ENCODE data around the gene DHRS2.
"Not testable (repeated sequence)": the region's sequence is repeated elsewhere in the genome, so short reads cannot be mapped to it uniquely, and the experiment has no call there.

DHRS2 gene

DNA sequence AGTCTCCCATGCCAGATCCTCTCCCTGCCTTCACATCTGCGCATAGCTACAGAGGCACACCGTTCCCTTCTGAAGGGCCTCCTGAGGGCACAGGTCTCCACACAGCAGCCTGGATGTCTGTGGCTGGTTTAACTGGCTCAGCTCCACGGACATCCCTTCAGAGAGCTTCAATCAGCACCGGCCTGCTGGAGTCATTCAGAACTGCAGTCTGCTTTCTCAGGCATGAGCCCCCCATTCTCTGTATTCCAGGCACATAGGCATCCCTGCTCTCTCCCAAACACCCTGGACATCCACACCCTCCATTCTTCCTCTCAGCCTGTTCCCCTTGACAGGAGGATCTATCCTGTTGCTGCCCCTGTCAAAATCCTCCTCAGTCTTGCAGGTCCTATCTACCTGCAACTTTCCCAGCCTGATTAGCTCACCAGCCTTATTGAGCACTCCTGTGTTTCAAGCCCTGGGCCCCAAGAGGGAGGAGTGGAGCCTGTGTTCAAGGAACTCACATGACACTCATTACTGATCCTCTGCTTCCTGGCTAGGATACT, 2.9 kb upstream of the DHRS2 start:
- no peak for DNase-seq (ENCODE audit: low spot score)

- not testable (repeated sequence) for DNase-seq (ENCODE audit: low spot score)
Measured at GRCh38 chr14:23634698-23635412, 1.3 kb upstream of the DHRS2 start.

GRCh38 chr14:23637312-23637654, 1.1 kb downstream of the DHRS2 start:
- DNase-seq (ENCODE audit: low spot score) = not testable (repeated sequence)

DNA sequence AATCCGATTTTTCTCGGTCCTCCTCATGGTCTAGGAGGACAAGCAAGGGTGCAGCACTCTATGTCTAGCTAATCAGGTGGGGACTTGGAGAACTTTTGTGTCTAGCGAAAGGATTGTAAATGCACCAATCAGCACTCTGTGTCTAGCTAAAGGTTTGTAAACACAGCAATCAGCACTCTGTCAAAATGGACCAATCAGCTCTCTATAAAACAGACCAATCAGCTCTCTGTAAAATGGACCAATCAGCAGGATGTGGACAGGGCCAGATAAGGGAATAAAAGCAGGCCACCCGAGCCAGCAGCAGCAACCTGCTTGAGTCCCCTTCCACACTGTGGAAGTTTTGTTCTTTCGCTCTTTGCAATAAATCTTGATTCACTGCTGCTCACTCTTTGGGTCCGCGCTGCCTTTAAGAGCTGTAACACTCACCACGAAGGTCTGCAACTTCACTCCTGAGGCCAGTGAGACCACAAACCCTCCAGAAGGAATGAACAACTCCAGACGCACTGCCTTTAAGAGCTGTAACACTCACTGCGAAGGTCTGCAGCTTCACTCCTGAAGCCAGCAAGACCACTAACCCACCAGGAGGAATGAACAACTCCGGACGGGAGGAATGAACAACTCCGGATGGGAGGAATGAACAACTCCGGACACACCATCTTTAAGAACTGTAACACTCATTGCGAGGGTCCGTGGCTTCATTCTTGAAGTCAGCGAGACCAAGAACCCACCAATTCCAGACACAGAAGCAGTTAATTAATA, 1.7 kb downstream of the DHRS2 start:
- DNase-seq (ENCODE audit: low spot score) = not testable (repeated sequence)

- no peak for DNase-seq (ENCODE audit: low spot score)
Measured at GRCh38 chr14:23638414-23639047, 2.4 kb downstream of the DHRS2 start.

DNA sequence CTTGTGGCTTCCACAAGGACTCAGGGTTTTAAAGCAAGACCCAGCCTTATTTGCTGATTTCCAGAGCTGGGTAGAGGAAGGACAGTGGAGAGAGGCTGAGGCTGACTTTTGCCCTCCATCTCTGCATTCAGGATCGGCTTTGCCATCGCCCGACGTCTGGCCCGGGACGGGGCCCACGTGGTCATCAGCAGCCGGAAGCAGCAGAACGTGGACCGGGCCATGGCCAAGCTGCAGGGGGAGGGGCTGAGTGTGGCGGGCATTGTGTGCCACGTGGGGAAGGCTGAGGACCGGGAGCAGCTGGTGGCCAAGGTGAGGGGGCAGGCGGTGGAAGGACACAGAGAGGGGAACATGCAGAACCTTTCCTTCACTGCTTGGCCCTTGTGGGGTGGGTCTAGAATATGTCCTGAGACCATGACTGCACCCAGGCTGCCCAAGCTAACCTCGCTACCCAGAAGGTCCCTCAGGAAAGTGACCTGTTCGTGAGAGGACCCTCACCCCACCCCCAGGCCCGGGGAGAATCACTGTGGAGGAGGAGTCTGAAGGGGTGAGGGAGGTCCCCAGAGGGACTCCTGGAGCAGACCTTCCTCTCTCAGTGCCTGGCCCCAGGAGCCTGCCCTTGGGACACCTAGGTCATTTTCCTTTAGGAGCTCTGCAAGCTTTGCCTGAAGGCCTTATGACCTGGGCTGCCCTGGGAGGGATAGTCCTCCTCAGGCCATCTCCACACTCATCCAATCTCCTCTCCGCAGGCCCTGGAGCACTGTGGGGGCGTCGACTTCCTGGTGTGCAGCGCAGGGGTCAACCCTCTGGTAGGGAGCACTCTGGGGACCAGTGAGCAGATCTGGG, 3.1 kb downstream of the DHRS2 start:
- DNase-seq (ENCODE audit: low spot score) = no peak

GRCh38 chr14:23639891-23640523, 3.8 kb downstream of the DHRS2 start:
- DNase-seq (ENCODE audit: low spot score) = no peak

- DNase-seq (ENCODE audit: low spot score) = no peak
Measured at GRCh38 chr14:23640524-23641141, 4.5 kb downstream of the DHRS2 start.

GRCh38 chr14:23641180-23641914, 5.2 kb downstream of the DHRS2 start:
- no peak for DNase-seq (ENCODE audit: low spot score)

GRCh38 chr14:23641915-23642588, 5.9 kb downstream of the DHRS2 start:
- no peak for DNase-seq (ENCODE audit: low spot score)

DNA sequence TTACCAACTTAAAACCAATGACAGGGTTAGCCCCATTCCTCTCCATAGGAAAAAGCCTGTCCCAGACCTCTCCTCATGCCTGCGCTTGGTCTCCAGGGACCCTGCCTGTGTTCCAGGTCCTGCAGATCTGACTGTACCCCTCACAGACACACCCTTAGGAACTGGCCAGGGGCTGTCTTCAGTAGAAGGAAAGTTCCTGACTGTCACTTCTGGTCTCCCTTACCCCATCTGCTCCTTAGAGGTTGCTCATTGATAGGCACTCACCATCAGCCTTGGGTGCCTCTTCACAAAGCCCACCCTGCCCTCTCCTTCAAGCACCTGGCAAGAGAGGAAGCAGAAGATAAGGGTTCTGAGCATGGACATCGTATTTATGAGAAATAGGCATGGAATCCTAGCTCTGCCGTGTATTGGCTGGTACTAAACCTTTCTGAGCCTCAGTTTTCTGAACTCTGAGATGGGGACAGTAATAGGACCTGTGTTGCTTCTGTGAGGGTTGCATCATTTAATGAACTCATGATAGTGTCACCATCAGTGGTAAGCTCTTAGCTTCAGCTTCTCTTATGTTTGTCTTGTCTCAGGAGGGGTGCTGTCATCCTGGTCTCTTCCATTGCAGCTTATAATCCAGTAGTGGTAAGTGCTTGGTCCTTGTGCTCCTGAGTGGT, 7.5 kb downstream of the DHRS2 start:
- DNase-seq (ENCODE audit: low spot score) = no peak

DNA sequence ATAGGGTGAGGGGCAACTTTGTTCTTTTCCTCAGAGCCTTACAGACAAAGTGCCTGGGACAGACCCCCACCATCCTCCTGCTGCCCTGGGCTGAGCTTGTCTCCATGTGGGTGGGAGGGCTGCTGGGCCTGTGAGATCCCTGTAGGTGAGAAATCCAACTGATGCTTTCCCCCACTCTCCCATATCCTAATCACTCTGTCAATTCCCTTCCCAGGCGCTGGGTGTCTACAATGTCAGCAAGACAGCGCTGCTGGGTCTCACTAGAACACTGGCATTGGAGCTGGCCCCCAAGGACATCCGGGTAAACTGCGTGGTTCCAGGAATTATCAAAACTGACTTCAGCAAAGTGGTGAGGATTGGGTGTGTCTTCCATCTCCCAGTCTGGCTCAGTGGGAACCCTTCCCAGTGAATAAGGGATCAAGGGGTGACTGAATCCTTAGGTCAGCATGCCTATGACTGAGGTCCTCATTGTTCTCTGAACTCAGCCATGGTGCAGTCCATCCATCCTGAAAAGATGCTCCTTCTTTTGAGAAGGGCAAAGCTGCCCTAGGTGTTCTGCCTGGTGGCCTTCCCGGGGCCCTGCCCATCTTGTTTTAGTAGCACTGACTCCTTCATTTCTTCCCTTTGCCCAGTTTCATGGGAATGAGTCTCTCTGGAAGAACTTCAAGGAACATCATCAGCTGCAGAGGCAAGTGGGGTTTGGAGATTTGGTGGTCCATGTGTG, 8.2 kb downstream of the DHRS2 start:
- DNase-seq (ENCODE audit: low spot score) = no peak

DNA sequence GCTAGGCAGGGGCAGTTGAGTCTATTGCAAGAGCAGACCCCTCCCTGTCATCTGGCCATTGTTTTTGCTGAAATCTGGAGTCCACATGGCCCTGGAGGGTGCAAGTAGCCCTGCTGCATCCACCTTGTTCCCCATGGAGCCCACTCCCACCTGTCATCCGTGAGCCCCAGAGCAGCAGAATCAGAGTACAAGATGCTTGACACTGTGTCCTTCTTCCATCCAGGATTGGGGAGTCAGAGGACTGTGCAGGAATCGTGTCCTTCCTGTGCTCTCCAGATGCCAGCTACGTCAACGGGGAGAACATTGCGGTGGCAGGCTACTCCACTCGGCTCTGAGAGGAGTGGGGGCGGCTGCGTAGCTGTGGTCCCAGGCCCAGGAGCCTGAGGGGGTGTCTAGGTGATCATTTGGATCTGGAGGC, 8.8 kb downstream of the DHRS2 start:
- DNase-seq (ENCODE audit: low spot score) = no peak

- no peak for DNase-seq (ENCODE audit: low spot score)
Measured at GRCh38 chr14:23645504-23645811, 9.3 kb downstream of the DHRS2 start.

DNA sequence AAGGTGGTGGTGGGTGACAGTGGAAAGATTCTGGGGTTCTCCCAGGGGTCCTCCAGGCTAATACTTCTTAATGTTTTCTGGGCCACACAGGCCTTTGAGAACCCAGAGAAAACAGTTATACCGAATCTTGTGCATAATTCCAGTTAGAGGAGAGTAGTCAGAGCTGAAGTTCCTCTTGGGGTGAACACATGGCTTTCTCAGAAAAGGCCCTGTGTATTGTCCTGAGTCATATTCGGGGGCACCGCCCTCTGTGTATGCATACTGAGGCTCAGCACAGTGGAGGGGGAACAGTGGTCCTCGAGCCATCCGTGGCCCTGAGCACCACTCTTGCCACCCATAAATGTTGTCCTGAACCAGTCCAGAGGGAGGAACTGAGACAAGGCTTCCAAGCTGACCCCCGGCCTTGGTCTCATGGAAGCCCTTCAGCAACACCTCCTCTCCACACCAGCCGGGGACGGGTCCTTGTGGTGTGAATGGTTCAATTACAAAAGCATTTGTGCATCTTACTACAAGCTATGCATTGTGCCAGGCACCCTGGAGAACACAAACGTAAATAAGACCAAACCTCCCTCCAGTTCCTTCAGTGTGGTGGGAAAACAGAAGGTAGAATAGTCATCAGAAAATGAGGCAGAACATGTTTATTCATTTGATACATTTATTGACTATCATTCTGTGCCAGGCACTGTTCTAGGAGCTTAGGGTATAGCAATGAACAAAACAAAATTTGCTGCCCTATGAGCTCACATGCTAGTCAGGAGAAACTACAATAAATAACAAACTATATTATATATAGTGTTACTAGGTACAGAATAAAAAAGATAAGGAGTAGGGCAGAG, 9.9 kb downstream of the DHRS2 start:
- DNase-seq (ENCODE audit: low spot score) = no peak

DNA sequence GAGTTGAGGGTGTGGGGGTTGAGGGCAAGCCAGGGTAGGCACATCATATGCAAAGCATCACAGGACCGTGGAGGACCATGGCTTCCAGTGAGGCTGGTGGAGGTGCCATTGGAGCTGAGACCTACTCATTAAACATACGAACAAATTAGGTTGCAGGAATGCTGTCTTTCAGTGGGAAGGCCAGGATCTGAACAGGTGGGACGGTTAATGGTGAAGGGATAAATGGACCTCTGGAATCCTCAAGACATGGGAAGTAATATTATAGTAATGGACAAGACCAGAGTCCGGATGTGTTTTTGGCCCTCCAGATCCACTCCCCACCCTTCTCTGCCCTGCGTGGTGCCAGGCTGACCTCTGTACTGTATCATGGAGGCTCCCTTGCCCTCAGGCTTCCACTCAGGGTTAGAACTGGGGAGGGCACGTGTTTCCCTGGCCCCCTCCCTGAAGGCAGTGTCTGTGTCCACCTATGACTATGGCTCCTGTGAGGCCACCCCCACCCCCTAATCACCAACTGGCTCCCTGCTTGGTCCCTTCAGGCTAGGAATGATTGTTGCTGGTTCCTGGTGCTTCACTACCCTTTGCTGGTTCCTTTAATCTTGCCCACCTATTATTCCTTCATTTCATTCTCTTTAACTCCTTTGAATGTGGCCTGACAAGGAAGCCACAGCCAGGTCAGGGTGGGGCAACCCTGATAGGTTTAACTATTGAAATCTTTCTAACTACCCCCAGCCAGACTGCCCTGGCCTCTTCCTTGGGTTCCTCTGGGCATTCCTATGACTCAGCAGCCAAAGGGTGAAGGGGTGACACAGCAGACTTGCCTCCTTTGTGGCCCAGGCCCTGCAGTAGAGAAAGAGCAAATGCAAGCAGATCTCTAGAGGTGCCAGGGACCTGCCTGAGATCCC, 10.7 kb downstream of the DHRS2 start:
- DNase-seq (ENCODE audit: low spot score) = no peak

DNA sequence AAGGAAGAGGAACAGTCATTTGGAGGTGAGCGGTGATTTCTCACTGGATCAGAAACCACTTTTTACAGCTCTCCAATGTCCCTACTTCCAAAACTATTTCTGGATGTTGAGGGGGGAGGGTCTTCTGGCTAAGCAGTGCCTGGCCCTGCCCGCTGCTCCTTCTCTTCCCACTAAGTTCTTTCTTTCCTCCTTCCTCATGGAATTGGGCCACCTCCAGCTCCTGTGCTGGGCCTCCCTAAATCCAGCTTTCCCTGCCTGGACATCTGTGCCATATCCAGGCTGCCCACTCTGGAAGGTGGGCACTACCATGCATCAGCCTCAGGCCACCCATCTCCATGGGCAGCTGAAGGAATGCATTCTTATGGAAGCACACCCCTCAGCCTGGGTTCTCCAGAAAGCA, 11.5 kb downstream of the DHRS2 start:
- no peak for DNase-seq (ENCODE audit: low spot score)

All from HuH-7.5 (cell line).